Kidney epithelial cell (primary cell): ENCODE measurements around the gene CEACAM19. TPM values are rescaled to one million over a fixed set of nuclear protein-coding genes. Genes with fewer than 3 reads are reported as not detected.

Source experiments
- DNase-seq: peaks from one replicate; pipeline ENCODE4 v3.0.0-alpha.2; 2010; ENCODE audit warnings: low read depth
- H3K27me3 ChIP-seq: 2 replicates; pipeline ENCODE4 v1.6.0; 2011; ENCODE audit warnings: low read length; ENCODE audit not compliant: control insufficient read depth, insufficient read depth
- H3K36me3 ChIP-seq: 2 replicates; pipeline ENCODE4 v1.5.1; 2011; ENCODE audit warnings: low read length; ENCODE audit not compliant: control insufficient read depth, insufficient read depth
- H3K4me3 ChIP-seq: 2 replicates; pipeline ENCODE4 v1.5.1; 2011; ENCODE audit warnings: low read depth, mild to moderate bottlenecking, control low read depth, low read length
- total RNA-seq: library from RNA; depleted of rRNA; stranded (reverse); fragments of >200 nt; gene quantifications from 2 replicates; pipeline ENCODE4 v1.2.3, GENCODE V29; 2015
- TF ChIP-seq, protein P1 (sequence below): IDR thresholded peaks from 2 replicates; pipeline ENCODE4 v1.5.1; 2011; ENCODE audit warnings: mild to moderate bottlenecking, moderate library complexity, low read length, control low read depth, inconsistent platforms; ENCODE audit not compliant: insufficient read depth, poor library complexity, severe bottlenecking

CEACAM19 gene
- total RNA-seq, 1 donor from 2014 or later, result 6.4 TPM

DNA sequence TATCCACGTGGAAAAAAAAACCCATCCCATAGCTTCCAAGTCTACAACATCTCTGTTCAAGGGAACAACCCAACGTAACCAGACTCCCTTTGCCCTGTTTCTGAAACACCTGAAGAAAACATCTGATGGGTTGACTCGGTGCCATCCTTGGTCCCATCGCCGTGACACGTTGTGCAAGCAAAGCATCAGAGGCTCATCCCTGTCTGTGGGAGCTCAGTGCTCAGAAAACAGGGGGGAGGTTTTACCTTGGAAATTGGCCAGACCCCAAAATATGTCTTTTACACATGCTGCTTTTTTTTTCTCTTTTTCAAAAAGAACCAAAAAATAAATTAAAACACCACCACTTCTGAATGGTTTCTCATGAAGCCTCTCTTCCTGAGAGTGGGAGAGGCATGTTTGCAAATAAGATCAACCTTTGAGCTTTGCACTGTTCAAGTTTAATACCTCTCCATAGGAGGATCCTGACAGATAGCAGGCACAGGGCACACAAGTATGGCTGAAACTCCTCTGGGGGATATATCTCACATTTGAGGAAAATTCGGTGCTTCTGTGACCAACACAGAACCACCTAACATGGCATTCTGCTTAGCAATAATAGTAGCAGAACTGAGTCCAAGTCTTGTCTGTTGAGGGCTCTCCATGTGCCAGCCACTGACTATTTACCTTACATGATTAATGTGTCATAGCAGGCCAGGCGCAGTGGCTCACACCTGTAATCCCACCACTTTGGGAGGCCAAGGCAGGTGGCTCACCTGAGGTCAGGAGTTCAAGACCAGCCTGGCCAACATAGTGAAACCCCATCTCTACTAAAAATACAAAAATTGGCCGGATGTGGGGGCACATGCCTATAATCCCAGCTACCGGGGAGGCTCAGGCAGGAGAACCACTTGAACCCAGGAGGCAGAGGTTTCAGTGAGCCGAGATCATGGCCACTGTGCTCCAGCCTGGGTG lies 34.6 kb upstream of the CEACAM19 start:
- Histone ChIP-seq H3K36me3 (no peaks in the 10 kb centered on the region), H3K4me3 (no peak overlapping the region), H3K27me3 (no peaks in the 10 kb centered on the region)
- no peak for DNase-seq
- TF ChIP-seq, protein P1, sequence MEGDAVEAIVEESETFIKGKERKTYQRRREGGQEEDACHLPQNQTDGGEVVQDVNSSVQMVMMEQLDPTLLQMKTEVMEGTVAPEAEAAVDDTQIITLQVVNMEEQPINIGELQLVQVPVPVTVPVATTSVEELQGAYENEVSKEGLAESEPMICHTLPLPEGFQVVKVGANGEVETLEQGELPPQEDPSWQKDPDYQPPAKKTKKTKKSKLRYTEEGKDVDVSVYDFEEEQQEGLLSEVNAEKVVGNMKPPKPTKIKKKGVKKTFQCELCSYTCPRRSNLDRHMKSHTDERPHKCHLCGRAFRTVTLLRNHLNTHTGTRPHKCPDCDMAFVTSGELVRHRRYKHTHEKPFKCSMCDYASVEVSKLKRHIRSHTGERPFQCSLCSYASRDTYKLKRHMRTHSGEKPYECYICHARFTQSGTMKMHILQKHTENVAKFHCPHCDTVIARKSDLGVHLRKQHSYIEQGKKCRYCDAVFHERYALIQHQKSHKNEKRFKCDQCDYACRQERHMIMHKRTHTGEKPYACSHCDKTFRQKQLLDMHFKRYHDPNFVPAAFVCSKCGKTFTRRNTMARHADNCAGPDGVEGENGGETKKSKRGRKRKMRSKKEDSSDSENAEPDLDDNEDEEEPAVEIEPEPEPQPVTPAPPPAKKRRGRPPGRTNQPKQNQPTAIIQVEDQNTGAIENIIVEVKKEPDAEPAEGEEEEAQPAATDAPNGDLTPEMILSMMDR, result no peak

DNA sequence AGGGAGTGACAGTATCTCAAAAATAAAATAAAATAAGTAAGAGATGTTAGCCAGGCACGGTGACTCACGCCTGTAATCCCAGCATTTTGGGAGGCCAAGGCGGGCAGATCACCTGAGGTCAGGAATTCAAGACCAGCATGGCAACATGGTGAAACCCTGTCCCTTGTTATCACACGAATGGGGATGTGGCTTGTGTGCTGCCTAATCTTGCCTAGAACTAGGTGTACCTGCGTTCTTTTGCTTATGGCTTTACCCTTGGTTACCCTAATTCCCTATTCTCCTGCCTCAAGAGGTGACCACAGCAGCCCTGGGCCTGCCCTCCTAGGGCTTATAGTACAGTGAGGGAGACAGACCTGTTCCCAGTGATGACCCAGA lies 33.9 kb upstream of the CEACAM19 start:
- TF ChIP-seq, protein P1, result no peak

DNA sequence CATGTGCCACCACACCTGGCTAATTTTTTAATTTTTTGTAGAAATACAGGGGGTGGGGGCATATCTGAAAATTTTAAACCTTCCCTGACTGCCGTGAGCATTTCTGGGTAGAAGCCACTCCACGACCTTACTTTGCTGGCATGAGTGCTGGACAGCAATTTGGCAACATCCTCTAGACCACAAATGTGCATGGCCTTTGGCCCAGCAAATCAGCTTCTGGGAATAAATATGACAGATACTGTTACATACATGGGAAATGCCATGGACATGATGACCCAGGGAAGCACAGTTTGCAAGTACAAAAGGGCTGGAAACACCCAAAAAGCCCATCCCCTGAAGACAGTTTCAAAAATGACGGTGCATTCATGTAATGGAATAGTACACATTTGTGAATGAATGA lies 30.8 kb upstream of the CEACAM19 start:
- TF ChIP-seq, protein P1, result no peak

More for the DNA sequence above, 33.9 kb upstream of the CEACAM19 start:
- Histone ChIP-seq H3K27me3 (no peaks in the 10 kb centered on the region), H3K4me3 (no peak overlapping the region), H3K36me3 (no peaks in the 10 kb centered on the region)
- no peak for DNase-seq

DNA sequence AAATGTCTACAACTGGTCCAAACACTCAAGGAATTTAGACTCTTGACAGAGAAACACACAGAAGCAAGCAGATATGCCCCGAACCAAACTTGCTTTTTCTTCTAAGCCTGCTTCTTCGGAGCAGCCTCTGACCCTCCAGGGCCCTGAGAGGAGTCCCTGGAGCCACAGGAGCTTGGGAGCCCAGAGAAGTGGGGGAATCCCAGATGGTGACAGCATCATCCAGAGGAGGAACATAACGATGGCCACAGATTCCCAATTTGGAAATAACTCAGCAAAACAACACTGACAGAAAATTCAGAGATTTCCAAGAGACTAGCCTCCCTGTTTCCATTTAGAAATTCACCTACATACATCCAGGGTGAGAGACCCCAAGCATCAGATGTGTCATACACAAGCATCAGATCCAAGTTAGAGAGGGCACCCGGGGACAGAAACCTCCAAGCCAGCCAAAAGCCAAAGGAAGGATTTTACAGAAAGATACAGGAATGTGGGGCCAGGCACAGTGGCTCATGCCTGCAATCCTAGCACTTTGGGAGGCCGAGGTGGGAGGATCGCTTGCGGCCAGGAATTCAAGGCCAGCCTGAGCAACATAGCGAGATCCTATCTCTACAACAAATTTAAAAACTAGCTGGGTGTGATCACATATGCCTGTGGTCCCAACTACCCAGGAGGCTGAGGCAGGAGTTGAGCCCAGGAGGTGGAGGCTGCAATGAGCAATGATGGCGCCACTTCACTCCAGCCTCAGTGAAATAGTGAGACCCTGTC lies 29.6 kb upstream of the CEACAM19 start:
- no peak overlapping the region for H3K4me3 ChIP-seq
- no peaks in the 10 kb centered on the region for H3K27me3 ChIP-seq
- TF ChIP-seq, protein P1, result no peak
- no peak for DNase-seq
- H3K36me3 ChIP-seq, result no peaks in the 10 kb centered on the region

More for the DNA sequence above, 30.8 kb upstream of the CEACAM19 start:
- H3K36me3 ChIP-seq, result no peaks in the 10 kb centered on the region
- H3K4me3 ChIP-seq, result no peak overlapping the region
- DNase-seq, result no peak
- no peaks in the 10 kb centered on the region for H3K27me3 ChIP-seq

DNA sequence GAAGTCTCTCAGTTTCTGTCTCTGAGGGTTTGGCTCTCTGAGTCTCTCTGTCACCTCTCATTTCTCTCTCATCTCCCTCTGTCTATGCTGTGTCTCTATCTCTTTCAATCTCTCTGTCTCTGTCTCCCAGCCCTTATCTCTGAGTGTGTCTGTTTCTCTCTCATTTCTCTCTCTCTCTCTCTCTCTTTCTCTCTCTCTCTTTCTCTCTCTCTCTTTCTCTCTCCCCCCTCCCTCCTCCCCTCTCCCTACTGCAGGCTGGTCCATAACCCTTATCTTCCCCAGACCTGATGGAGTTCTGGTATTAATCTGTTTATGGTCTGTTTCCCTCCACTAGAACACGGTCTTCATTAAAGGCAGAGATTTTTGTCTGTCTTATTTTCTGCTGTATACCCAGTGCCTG lies 28.9 kb upstream of the CEACAM19 start:
- H3K27me3 ChIP-seq, result no peaks in the 10 kb centered on the region
- H3K4me3 ChIP-seq, result no peak overlapping the region
- no peak for DNase-seq
- TF ChIP-seq, protein P1, result no peak
- H3K36me3 ChIP-seq, result no peaks in the 10 kb centered on the region
